GM11168 (cell line): Measurements from ENCODE around the gene NAA80.
"Not testable (repeated sequence)": the region's sequence is repeated elsewhere in the genome, so short reads cannot be mapped to it uniquely, and the experiment has no call there.

Source experiments
- in situ Hi-C: fragments of 300-500 bp; cut with MboI; formaldehyde crosslinking; loops from one replicate; pipeline ENCODE4 v1.12.0; 2022; ENCODE audit warnings: low sequenced_read_pairs; ENCODE audit not compliant: unreplicated experiment

NAA80 gene

GRCh38 chr3:50272911-50273688 lies 26.1 kb downstream of the NAA80 start:
- in situ Hi-C loops = no loop called here

GRCh38 chr3:50272538-50272910 lies 26.7 kb downstream of the NAA80 start:
- in situ Hi-C loops = not testable (repeated sequence)

- in situ Hi-C loops = no loop called here
These were observed 27.8 kb downstream of the NAA80 start for GRCh38 chr3:50271314-50271936.

- in situ Hi-C loops = no loop called here
These were observed 28.6 kb downstream of the NAA80 start for GRCh38 chr3:50270422-50271224.

DNA sequence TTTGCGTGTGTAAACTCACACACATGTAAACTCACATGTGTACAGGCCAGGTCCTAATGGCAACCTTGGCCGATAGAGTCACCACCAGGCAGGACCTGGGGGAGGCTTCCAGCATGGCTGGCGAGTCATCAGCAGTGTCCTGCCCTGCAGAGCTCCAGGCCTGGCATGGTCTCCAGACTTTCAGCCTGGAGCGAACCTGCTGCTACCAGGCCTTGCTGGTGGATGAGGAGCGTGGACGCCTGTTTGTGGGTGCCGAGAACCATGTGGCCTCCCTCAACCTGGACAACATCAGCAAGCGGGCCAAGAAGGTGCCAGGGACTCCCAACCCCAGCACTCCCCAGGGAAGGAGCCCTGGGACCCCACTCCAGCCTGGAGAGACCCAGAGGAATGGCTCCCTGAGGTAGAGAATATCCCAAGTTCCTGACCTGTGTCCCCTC lies 29.2 kb downstream of the NAA80 start:
- in situ Hi-C loops = no loop called here

GRCh38 chr3:50269460-50269859 lies 29.7 kb downstream of the NAA80 start:
- in situ Hi-C loops = no loop called here

GRCh38 chr3:50268703-50269451 lies 30.3 kb downstream of the NAA80 start, which contains the start of gene SEMA3B:
Gene SEMA3B, plus strand, starts transcription at chr3:50269147. Its CDS starts 94 bp downstream, at chr3:50269241.
- in situ Hi-C loops = no loop called here

DNA sequence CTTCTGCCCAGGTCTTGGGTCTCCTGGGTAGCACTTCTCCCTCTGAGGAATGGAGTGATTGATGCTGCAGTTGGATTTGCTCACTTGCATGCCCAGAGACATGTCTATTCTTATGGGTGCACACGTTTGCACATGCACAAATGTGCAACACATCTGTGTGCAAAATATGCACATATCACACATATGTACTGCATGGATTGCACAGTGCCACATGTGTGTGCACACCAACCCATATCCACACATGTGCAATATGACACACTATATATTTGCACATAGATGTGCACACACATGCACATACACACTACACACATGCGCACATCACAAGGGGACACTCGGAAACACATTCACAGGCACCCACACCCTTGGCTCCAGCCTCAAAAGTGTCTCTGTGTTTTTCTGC lies 30.9 kb downstream of the NAA80 start:
- in situ Hi-C loops = no loop called here

DNA sequence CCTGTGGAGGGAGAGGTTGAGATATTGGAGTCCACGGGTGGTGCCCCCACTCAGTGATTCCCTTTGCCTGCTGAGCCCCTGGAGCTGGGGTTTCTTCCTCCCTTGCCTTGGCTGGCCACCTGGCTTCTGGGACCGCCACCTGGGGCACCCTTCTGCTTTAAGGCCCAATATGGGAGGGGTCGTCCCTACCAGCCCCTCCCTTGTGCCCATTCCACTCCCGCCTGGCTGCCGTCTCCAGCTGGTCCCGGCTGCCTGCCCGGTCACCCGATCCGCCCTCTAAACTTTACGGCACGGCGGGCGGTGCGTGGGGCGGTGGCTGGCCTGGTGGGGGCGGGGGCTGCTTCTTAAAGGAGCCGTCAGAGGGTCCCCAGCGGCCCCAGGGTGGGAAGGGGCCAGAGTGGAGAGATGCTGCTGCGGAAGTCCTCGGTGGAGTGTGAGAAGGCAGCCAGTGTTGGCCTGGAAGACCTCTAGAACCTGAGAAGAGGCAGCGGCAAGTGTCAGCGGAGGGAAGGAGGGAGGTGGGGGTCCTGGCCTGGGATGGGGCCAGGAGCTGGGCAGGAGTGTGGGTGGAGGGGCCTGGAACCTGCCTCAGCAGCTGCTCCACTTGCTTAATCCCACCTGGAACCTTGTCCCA lies 31.8 kb downstream of the NAA80 start:
- in situ Hi-C loops = no loop called here

DNA sequence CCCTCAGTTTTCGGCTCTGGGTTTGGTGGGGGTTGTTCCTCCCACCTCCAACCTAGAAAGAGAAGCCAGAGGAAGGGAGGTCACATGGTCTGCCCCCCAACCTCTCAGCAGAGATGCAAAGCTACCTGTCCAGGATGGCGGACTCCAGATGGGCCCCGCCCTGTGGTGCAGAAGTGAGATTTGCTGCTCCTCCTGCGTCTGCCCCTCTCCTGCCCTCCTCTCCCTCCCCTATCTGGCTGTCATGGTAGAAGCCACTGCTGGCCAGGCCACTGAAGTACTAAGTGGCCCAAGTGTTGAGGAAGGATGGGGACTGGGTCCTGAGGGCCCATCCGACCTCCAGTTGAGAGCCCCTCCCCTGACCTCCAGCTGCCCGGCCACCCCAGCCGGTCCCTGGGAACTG lies 32.4 kb downstream of the NAA80 start:
- in situ Hi-C loops = no loop called here

DNA sequence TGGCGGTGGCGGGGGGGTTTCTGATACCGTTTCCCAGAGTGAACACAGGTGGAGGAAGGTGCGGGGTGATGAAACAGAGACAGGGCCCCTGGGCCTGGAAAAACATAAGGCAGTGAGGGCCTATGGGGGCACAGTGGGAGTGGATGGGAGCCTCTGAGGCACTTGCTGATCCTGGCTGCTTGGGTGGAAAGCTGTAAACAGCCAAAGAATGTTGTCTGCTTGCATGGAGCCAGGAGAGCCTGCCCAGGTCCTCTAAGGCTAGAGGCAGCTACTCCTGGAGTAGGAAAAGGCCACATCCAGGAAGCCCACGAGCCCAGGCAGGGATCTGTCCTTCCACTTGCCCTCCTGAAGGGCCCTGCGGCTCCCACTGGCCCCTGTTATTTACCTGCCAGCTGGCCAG lies 33.2 kb downstream of the NAA80 start:
- in situ Hi-C loops = no loop called here

GRCh38 chr3:50265571-50265970 lies 33.6 kb downstream of the NAA80 start:
- in situ Hi-C loops = no loop called here

DNA sequence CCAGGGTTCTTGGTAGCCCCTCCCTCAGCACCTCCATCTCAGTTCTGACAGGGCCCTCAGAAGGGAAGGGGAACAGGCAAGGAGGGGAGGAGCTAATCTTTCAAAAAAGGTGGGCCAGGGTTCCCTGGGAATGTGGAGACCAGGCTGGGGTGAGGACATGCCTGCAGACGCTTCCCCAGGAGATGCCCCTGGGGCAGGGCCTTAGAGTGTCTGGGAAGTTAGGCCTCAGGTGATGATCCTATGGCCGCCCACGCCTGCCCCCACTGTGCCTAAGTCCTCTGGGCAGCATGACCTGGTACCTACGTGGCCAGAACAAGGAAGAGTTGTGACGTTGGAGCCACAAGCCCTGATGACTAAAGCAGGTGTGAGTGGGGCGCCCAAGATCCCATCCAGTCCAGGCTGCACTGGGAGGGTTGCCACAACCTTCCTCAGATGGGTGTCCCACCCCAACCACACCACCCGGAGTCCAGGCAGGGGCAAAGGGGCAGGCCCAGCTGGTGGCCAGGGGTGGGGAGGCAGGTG lies 34.2 kb downstream of the NAA80 start:
- in situ Hi-C loops = no loop called here

- in situ Hi-C loops = no loop called here
These were observed 34.7 kb downstream of the NAA80 start for GRCh38 chr3:50264383-50264963.

DNA sequence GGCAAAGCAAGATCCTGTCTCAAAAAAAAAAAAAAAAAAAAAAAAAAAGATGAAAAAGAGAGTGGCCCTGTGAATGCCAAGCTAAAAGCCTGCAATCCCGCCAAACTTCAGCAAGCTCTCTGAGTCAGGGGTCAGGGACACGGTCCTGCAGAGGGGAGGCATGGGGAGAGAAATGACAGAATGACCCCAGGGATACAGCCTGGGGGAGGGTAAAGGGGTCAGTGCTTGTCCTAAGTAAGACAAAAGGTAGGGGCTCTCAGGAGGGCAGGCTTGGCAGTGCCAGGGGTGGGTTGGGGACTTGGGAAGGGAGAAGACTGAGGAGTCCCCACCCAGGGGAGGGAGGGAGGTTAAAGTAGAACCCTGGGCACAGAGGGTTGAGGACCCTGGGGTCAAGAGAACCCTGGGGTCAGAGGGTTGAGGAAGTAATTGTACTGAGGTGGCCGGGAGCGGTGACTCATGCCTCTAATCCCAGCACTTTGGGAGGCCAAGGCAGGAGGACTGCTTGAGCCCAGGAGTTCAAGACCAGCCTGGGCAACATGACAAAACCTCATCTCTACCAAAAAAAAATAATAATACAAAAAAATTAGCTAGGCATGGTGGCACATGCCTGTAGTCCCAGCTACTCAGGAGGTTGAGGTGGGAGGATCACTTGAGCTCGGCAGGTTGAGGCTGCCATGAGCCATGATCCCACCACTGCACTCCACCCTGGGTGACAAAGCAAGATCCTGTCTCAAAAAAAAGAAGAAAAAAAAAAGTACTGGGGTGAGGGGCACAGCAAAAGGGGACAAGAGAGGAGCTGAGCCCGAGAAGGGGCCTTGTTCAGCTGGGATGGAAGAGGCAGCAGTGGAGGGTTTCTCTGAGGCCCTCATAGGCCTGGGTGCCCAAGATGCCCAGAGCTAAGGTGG lies 35.5 kb downstream of the NAA80 start:
- in situ Hi-C loops = no loop called here

GRCh38 chr3:50262778-50263177 lies 36.4 kb downstream of the NAA80 start:
- in situ Hi-C loops = no loop called here

GRCh38 chr3:50262200-50262599 lies 37.0 kb downstream of the NAA80 start:
- in situ Hi-C loops = not testable (repeated sequence)

DNA sequence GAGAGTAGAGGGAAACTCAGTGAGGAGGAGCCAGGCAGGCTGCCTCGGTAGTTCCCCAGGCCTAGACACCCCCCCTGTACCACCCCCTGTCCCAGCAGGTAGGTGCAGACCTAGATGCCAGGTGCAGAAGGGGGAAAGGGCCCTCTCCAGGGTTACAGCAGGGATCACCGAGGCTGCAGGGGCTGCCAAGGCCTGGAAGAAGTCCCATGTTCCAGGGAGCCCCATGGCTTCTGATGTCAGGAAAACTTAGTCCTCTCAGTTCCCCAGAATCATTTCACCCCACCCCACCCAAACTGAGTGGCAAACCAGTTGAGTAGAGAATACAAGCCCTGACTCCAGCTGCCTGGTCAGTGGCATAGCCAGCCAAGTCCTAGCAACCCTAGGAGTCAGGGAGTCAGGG lies 37.7 kb downstream of the NAA80 start:
- in situ Hi-C loops = no loop called here
